Activated CD4-positive, alpha-beta T cell treated with anti-CD3 and anti-CD28 coated beads, Interleukin-2, Interleukin-4, amounts not matched to agents 100 ng/mL and 50 ng/mL, durations not matched to agents 16 hours and 8 hours (primary cell): ENCODE data around the gene ROBO1.
"Not testable (repeated sequence)": the region's sequence is repeated elsewhere in the genome, so short reads cannot be mapped to it uniquely, and the experiment has no call there.

Experiments used
- DNase-seq: peaks from one replicate; pipeline ENCODE4 v3.0.0-alpha.2; 2020; ENCODE audit warnings: low spot score

The ROBO1 gene

DNA sequence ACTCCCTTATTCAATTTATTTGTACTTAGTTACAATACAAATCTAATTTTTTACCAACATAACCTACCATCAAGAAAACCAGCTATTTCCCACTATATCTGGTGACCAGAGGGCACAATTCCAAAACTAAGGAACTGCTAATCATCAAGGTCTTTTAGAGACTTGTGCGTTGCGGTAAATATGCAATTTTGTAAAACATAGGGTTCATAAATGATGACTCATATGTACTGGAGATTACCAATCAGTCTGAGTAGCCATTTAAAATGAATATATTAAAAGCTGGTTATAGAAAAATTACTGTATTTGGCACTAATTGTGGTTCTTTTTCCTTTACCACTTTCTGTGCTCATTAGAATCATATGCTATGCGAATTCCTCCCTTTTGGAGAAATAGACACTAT lies 859.6 kb downstream of the ROBO1 start:
- no peak for DNase-seq

DNA sequence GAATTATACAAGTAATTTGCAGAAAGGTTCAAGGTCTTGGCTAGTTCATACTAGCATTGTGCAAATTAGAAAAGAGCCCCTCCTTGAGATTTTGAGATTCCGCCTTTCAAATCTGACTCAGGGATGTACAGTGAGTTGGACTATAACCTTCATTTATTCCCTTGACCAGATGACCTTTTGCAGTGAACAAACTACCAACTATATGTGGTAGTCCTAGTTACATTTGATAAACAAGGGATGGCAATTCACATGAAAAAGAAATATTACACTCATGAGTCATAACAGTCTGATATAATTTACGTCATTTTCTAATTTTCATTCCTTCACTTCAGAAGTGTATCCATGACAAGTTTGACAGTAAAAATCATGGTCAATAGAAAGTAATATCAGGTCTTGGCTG lies 860.4 kb downstream of the ROBO1 start:
- DNase-seq, result no peak

- no peak for DNase-seq
Measured at GRCh38 chr3:78906930-78907329, 860.9 kb downstream of the ROBO1 start.

- no peak for DNase-seq
Measured at GRCh38 chr3:78906245-78906644, 861.6 kb downstream of the ROBO1 start.

DNA sequence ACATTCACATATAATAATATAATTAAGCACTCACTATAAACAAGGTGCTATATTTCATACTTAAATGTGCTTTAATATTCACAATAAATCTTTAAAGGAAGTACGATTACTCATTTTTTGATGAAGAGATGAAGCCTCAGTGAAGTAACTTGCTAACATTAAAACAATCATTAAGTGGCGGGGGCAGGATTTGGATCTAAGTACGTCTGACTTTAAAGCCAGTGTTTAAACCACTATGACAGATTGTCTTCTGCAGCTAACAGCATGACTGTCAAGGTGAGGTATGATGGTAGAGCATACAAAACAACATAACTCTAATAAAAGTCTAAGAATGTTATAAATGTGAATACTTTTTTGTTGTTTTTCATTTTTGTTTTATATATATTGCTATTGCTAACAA lies 862.1 kb downstream of the ROBO1 start:
- DNase-seq, result no peak

- DNase-seq, result no peak
Measured at GRCh38 chr3:78901544-78901943, 866.3 kb downstream of the ROBO1 start.

DNA sequence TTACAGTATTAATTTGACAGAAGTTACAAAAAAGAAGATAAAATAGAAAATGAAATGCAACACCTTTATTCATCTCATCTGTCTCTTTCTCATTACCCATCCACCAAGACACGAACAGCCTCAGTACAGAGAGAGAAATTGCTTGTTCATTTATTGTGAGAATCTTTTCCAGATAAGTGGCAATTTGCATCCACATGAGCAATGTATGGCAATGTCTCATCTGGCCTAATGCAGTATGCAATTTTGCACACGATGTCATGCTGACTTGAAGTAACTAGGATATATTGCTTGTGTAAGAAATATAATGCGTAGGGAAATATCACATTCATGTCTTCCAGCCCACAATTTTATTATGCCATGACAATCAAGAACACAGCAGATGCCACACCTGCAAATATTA lies 866.9 kb downstream of the ROBO1 start:
- no peak for DNase-seq

DNA sequence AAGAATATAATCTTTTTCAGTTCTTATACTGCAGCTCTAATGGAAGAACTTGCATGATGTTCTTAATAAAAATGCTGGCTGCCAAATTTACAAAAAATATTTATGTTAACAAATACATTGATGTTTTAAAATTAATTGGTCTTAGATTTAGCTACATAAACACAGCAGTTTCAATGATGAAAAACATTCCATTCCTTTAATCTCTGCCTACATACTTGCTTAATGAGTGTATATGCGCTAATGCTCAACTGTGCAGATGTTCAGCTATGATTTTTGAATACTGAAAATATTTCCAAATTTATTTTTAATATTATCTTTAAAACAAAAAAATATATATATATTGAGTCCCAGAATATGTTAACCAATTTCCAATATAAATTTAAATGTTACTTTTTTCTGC lies 867.4 kb downstream of the ROBO1 start:
- no peak for DNase-seq

DNA sequence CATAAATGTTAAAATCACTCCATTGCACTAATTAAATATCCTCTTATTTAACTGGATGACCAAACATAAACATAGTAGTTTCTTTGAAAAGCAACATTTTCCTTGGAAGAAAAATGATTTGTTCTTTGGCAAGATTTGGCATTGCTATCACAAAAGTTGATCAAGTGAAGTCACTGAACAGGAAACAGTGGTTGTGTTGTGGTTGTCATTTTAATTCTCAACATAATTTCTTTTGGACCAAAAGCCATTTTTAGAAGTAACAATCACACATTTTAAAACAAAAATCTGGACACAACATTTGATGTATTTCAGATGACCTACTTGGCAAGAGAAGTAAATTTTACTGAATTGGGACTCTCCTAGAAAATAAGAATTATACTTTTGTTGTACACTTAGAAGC lies 872.3 kb downstream of the ROBO1 start:
- DNase-seq, result no peak

DNA sequence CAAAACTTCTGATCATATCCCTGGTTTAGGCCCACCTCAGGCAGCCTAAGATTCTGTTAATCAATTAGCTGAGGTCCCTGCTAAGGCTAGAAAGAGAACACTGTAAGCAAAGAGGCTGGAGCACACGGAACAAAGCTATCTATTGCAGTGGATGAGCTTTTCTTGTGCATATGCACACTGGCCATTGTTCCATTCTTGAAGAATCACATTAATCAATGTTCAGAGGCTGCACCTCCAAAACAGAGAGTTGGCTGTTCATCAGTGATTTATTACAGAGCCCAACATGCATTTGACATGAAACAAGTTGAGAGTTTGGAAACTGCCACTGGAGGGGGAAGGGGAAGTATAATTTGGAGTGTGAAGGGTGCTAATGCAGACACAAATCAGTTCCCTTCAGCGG lies 873.0 kb downstream of the ROBO1 start:
- DNase-seq, result no peak

- no peak for DNase-seq
Measured at GRCh38 chr3:78893161-78893560, 874.6 kb downstream of the ROBO1 start.

- no peak for DNase-seq
Measured at GRCh38 chr3:78889348-78889747, 878.5 kb downstream of the ROBO1 start.

- no peak for DNase-seq
Measured at GRCh38 chr3:78888635-78889034, 879.2 kb downstream of the ROBO1 start.

- no peak for DNase-seq
Measured at GRCh38 chr3:78887547-78888011, 880.2 kb downstream of the ROBO1 start.

DNA sequence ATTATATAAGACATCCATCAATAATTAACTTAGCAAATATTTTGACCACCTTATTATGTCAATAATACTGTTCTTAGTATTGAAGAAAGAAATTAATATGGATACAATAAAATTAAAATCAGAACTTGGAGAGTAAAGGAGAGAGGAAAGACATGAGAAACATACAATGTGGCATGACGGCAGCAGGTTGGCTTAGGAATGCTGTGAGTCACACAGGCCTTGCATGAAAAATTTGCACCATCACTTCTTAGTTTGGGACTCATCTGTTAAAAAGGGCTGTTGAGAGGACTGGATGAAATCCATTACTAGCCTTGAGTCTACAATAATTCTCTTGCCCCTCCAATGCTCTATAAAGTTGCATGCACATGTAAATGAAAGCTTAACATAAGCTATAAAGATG lies 880.8 kb downstream of the ROBO1 start:
- DNase-seq, result no peak

DNA sequence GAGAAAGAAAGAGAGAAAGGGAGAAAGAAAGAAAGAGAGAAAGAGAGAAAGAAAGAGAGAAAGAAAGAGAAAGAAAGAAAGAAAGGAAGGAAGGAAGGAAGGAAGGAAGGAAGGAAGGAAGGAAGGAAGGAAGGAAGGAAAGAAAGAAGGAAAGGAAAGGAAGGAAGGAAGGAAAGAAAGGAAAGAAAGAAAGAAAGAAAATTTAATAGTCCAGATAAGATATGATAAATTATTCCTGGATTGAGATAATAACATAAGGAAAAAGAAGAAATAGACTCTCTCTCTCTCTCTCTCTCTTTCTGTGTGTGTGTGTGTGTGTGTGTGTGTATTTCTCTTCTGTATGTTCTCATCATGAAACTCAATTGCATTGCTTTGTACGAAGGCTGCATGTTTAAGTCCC lies 883.2 kb downstream of the ROBO1 start:
- not testable (repeated sequence) for DNase-seq

DNA sequence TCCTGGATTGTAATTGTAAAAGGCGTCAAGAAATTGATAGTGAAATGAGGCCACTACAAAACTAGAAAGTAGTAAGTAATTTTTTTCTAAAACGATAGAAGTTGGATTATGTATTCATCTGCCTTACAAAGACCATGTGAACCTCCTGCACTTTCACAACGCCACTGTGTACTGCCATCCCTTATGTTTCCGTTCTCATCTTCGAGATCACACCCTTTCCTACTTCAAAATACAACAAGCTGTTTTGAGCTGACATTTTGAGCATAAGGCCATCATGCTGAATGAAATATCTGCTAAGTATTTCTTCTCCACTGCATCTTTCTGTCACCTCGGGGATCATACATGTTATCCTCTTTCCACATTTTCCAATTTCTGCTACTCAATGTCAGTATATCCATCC lies 885.5 kb downstream of the ROBO1 start:
- no peak for DNase-seq

DNA sequence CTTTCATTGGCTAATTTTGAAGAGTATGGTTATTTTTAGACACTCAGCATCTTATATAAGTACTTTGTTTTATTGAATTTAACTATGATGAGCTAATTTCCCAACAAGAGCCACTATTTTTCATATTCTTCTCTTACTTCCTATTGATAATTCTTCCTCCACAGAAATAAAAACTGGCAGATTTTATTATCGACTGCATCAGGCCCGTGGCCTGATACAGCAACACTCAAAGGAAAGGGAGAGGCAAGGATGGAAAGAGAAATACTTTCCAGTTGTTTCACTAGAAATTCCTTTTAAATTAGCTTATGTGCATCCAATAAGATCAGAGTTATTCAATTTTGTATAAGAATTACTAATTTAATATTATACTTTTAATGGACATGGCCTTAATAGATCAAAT lies 886.3 kb downstream of the ROBO1 start:
- DNase-seq, result no peak

GRCh38 chr3:78880603-78881461 lies 887.0 kb downstream of the ROBO1 start:
- no peak for DNase-seq

- no peak for DNase-seq
Measured at GRCh38 chr3:78879295-78879860, 888.4 kb downstream of the ROBO1 start.

GRCh38 chr3:78878789-78879188 lies 889.0 kb downstream of the ROBO1 start:
- DNase-seq, result no peak

- DNase-seq, result no peak
Measured at GRCh38 chr3:78878011-78878410, 889.8 kb downstream of the ROBO1 start.

DNA sequence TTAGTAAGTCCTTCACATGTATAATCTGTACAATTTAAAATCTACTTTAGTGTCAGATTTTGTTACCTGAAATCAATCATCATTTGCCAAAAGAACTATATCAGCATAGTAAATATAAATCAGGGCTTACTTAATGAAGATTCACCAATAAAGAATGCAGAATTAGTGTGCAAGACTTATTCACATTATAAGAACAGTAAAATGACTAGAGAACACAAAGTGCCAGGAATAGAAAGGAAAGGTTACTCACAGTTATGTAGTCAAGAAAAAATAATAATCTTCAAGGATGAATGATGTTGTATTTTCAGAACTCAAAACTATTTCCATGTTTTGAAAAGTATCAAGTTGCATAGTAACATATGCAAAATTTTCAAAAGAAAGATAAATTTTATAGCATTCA lies 891.9 kb downstream of the ROBO1 start:
- no peak for DNase-seq

DNA sequence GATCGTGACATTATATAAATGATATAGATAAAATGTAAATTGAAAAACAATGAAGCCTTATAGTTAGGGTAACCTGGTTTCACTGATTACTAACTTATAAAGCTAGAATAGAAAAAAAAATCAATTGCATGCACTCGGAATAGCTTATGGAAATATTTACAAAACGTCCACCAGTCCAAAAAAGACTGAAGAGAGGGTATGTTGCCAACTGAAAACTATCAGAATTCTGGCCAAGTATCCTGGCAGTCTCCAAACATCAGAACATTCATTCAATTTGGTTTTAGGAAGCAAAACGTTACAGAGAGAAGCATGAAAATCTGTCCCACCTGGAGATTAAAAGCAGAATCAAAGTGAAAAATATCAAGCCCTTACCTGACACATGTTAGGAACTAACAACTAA lies 892.4 kb downstream of the ROBO1 start:
- DNase-seq, result no peak
